Thyroid gland (tissue), 4 donors: ENCODE results near the gene TRIM8. TPM values are rescaled to one million over a fixed set of nuclear protein-coding genes. Genes with fewer than 3 reads are reported as not detected.
A peak's percentile ranks its signal among the peaks of the same experiment; 100 is the strongest.

ENCODE experiments used
- DNase-seq, 2 donors: peaks; one replicate each; pipeline ENCODE4 v3.0.0-alpha.2; 2019
- H3K27ac ChIP-seq, 3 donors: fragments of 200-600 bp; sonication (generic); 1 replicate in 2 of 3; 2 replicates in 1 of 3; pipeline ENCODE4 v1.5.1; 2016 to 2019; ENCODE audit warnings: mild to moderate bottlenecking in 1 of 3, moderate library complexity in 1 of 3
- H3K27me3 ChIP-seq: fragments of 200-600 bp; sonication (generic); one replicate; pipeline ENCODE4 v1.5.1; 2019
- H3K36me3 ChIP-seq, 2 donors: fragments of 200-600 bp; sonication (generic); one replicate each; pipeline ENCODE4 v1.5.1; 2016 to 2019
- H3K4me1 ChIP-seq, 2 donors: fragments of 200-600 bp; sonication (generic); one replicate each; pipeline ENCODE4 v1.5.1; 2017 to 2019
- H3K4me3 ChIP-seq, 3 donors: fragments of 200-600 bp; sonication (generic); replicated peaks in 1 of 3; 1 replicate in 2 of 3; 2 replicates in 1 of 3; pipeline ENCODE4 v1.5.1; 2016; ENCODE audit warnings: mild to moderate bottlenecking in 1 of 3
- H3K9me3 ChIP-seq: fragments of 200-600 bp; sonication (generic); one replicate; pipeline ENCODE4 v1.5.1; 2017
- POLR2A ChIP-seq, 2 donors: fragments of 450-650 bp; IDR thresholded peaks; one replicate each; pipeline ENCODE4 v1.6.1; 2017; ENCODE audit warnings: antibody characterized with exemption in 2 of 2, mild to moderate bottlenecking in 2 of 2, moderate library complexity in 1 of 2
- WGBS, 2 donors: methylation state at CpG; one replicate each; pipeline ENCODE4 v1.1.5; 2017; 5-methylcytosine and 5-hydroxymethylcytosine counted together
- intact Hi-C: fragments of 100-400 bp; cut with DNase I; formaldehyde crosslinking; loops from one replicate; pipeline ENCODE4 v1.15.1; 2023
- total RNA-seq, 4 donors: library from RNA; depleted of rRNA; stranded (reverse); fragments of >200 nt; gene quantifications; one replicate each; pipeline ENCODE4 v1.2.3, GENCODE V29; 2016
- TF ChIP-seq, protein P1 (sequence below), 6 experiments: fragments of 200-600 bp in 3 of 6; fragments of 450-650 bp in 3 of 6; sonication (generic) in 3 of 6; IDR thresholded peaks; one replicate each; pipeline ENCODE4 v1.5.1; 2016 to 2019; ENCODE audit warnings: antibody characterized with exemption in 6 of 6, mild to moderate bottlenecking in 2 of 6, inconsistent platforms in 1 of 6, moderate library complexity in 1 of 6

TRIM8 gene
- total RNA-seq, 4 donors from 2014 or later, result 138 to 187 (median 162) TPM

DNA sequence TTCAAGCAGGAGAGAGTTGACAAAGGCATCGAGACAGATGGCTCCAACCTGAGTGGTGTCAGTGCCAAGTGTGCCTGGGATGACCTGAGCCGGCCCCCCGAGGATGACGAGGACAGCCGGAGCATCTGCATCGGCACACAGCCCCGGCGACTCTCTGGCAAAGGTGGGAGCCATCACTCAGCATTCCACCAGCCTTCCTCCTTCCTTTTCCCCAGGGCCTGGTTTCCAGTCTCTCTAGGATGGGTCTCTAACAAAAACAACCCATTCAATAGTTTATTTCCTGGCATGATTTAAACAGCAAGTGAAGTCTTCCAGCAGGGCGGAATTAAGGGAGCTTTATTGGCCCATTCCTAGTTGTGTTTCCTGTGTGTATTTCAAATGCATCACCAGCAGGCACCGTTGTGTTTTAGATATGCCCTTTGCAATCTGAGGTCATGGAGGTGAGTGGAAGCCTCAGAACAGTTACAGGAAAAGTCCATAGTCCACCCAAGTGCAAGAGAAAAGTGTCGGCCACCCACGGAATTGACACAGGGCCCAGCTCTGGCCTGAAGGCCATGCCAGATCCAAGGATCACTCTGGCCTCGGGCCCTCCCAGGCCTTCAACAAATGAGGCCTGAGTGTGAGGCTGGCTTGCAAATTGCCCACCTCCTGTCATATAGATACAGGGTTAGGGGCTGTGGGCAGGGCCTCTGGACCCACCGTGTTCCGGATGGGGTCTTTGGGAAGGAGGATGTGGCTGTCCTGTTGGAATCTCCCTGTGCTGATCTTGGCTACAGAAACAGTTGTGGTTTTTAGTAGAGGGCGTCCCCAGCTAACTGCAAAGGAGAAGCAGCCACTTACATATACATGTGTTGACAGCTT, 46.9 kb upstream of the TRIM8 start:
- Histone ChIP-seq H3K4me3 (no peak overlapping the region), H3K9me3 (no peaks in the 10 kb centered on the region), H3K36me3 (no peaks in the 10 kb centered on the region), H3K27ac (peak overlapping the region in 2 of 3 donors; percentile 22 to 40), H3K4me1 (peaks cover 8 to 54% of the 10 kb centered on the region in 2 donors), H3K27me3 (no peaks in the 10 kb centered on the region)
- DNase-seq, result peak in 1 of 2 donors; percentile 15
- intact Hi-C loops, result loop anchor here (10.0 kb wide), 1 partner anchor 363 kb away; no protein-coding TSS in a partner anchor
- WGBS, 2 donors, result 59 to 73% methylated on average over 8 to 16 of the region's 16 CpGs
- TF ChIP-seq, protein P1, sequence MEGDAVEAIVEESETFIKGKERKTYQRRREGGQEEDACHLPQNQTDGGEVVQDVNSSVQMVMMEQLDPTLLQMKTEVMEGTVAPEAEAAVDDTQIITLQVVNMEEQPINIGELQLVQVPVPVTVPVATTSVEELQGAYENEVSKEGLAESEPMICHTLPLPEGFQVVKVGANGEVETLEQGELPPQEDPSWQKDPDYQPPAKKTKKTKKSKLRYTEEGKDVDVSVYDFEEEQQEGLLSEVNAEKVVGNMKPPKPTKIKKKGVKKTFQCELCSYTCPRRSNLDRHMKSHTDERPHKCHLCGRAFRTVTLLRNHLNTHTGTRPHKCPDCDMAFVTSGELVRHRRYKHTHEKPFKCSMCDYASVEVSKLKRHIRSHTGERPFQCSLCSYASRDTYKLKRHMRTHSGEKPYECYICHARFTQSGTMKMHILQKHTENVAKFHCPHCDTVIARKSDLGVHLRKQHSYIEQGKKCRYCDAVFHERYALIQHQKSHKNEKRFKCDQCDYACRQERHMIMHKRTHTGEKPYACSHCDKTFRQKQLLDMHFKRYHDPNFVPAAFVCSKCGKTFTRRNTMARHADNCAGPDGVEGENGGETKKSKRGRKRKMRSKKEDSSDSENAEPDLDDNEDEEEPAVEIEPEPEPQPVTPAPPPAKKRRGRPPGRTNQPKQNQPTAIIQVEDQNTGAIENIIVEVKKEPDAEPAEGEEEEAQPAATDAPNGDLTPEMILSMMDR (IDR thresholded peaks at IDR 0.05), result no peak
- no peak for TF ChIP-seq POLR2A (IDR thresholded peaks at IDR 0.05)

DNA sequence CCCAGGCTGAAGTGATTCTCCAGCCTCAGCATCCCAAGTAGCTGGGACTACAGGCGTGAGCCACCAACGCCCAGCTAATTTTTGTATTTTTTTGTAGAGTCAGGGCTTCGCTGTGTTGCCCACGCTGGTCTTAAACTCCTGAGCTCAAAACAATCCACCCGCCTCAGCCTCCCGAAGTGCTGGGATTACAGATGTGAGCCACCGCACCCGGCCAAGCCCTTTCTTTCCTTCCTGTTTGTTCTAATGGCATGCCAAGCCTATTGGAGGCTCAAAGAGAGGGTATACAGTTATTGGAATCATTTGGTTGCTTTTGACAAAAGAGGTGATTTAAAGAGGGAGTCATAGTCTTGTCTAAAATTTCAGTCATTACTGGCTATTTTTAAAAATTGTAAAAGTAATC, 46.0 kb upstream of the TRIM8 start:
- TF ChIP-seq POLR2A (IDR thresholded peaks at IDR 0.05), result no peak
- TF ChIP-seq, protein P1 (IDR thresholded peaks at IDR 0.05), result no peak
- H3K27me3 ChIP-seq, result no peaks in the 10 kb centered on the region
- peaks cover 8 to 60% of the 10 kb centered on the region in 2 donors for H3K4me1 ChIP-seq
- DNase-seq, result no peak
- no peaks in the 10 kb centered on the region for H3K9me3 ChIP-seq
- no peak overlapping the region for H3K27ac ChIP-seq
- intact Hi-C loops, result loop anchor here (10.0 kb wide), 1 partner anchor 363 kb away; no protein-coding TSS in a partner anchor
- H3K4me3 ChIP-seq, result no peak overlapping the region
- 87 to 90% methylated on average over 8 of the region's 8 CpGs for WGBS, 2 donors
- H3K36me3 ChIP-seq, result no peaks in the 10 kb centered on the region

DNA sequence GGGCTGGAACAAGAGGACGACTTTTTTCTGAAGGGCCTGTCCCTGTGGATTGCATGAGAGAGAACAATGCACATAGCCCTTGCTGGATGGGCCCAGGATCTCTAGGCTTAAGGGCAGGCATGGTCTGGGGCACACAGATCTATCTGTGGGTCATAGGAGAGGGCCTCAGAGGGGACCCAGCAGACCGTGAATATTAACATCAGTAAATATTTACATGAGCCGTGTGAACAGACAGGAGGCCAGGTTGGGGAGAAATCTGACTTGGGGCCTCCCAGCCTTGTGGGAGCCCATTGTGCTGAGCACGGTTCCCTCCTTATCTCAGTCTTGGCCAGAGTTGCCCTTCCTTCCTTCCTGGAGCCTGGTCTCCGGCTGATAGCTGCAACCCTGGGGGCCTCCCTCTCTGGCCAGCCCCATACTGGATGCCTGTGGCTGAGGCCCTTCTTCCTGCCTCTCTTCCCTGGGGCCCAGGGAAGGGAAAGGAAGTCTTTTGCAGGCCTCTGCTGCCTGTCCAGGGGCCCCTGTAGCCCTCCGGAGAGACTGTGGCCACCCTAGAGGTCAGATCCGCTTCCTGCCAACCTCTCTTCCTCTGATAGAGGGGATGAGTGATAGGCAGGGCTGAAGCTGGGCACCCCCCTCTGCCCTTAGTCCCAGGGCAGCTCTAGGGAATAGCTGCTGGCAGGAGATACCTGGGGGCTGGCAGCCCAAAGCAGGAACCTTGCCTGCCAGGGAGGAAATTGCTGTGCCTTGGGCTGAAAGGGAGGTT, 44.5 kb upstream of the TRIM8 start:
- H3K4me1 ChIP-seq, result peaks cover 8 to 69% of the 10 kb centered on the region in 2 donors
- H3K27me3 ChIP-seq, result no peaks in the 10 kb centered on the region
- intact Hi-C loops, result loop anchor here (10.0 kb wide), 1 partner anchor 365 kb away; no protein-coding TSS in a partner anchor
- no peaks in the 10 kb centered on the region for H3K9me3 ChIP-seq
- no peak overlapping the region for H3K4me3 ChIP-seq
- H3K36me3 ChIP-seq, result no peaks in the 10 kb centered on the region
- 56 to 57% methylated on average over 2 to 7 of the region's 7 CpGs for WGBS, 2 donors
- DNase-seq, result no peak
- H3K27ac ChIP-seq, result peak overlapping the region in 2 of 3 donors; percentile 17 to 27
- TF ChIP-seq, protein P1 (IDR thresholded peaks at IDR 0.05), result no peak
- no peak for TF ChIP-seq POLR2A (IDR thresholded peaks at IDR 0.05)

DNA sequence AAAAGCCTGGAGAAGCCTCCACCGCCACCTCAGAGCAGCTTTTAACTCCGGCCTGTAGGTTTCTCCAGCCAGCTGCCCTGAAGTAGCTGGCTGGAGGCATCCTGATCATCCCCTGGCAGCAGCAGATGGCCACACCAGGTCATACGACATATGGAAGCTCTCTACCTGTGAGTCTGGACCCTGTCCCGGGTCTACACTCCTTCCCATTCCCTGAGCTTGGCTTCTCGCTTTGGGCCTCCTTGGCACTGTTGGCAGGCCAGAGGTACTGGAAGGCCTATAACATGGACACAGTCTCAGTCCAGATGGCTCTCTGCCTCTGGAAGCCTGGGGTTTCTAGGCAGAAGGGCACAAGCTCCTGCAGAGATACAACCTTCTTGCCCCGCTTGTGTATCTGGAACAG, 43.5 kb upstream of the TRIM8 start:
- no peaks in the 10 kb centered on the region for H3K36me3 ChIP-seq
- no peak overlapping the region for H3K4me3 ChIP-seq
- TF ChIP-seq POLR2A (IDR thresholded peaks at IDR 0.05), result no peak
- TF ChIP-seq, protein P1 (IDR thresholded peaks at IDR 0.05), result no peak
- no peaks in the 10 kb centered on the region for H3K27me3 ChIP-seq
- WGBS, 2 donors, result 92 to 93% methylated on average over 3 to 6 of the region's 6 CpGs
- H3K4me1 ChIP-seq, result peaks cover 8 to 77% of the 10 kb centered on the region in 2 donors
- H3K27ac ChIP-seq, result peak overlapping the region in 1 of 3 donors; percentile 27
- intact Hi-C loops, result no loop called here
- no peak for DNase-seq
- no peaks in the 10 kb centered on the region for H3K9me3 ChIP-seq
